ENCODE results near the gene PIP5K1B.

DNA sequence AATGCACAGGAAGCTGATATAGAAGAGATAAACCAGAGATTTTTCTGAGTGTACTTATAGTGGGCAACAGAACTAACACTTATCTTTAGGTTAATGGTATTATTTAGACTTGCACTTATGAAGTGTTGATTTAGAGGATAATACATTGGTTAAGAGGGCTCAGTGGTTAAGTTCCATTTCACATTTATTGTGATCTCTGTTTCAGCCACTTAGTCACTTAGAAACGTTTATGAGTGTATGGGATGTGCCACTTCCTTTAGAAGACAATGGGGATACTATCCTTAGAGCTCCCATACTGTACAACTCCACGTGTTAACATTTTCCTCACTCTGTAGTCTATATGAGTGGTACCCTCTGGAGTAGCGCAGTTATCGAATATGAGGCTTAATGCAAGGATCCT lies 57.5 kb downstream of the PIP5K1B start:
- TF ChIP-seq, protein P1, sequence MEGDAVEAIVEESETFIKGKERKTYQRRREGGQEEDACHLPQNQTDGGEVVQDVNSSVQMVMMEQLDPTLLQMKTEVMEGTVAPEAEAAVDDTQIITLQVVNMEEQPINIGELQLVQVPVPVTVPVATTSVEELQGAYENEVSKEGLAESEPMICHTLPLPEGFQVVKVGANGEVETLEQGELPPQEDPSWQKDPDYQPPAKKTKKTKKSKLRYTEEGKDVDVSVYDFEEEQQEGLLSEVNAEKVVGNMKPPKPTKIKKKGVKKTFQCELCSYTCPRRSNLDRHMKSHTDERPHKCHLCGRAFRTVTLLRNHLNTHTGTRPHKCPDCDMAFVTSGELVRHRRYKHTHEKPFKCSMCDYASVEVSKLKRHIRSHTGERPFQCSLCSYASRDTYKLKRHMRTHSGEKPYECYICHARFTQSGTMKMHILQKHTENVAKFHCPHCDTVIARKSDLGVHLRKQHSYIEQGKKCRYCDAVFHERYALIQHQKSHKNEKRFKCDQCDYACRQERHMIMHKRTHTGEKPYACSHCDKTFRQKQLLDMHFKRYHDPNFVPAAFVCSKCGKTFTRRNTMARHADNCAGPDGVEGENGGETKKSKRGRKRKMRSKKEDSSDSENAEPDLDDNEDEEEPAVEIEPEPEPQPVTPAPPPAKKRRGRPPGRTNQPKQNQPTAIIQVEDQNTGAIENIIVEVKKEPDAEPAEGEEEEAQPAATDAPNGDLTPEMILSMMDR (IDR thresholded peaks at IDR 0.05; ENCODE audit: borderline replicate concordance, extremely low read depth, low read length, poor library complexity, severe bottlenecking) = no peak
- no peak for TF ChIP-seq EZH2 (IDR thresholded peaks at IDR 0.05; ENCODE audit: borderline replicate concordance, low read depth, low read length, severe bottlenecking)
